GM19043 (cell line): ENCODE results near the gene SLC25A11.

ENCODE experiments used
- ATAC-seq: cut with Tn5 transposase; IDR thresholded peaks from one replicate; pipeline ENCODE4 v1.9.1; 2021; ENCODE audit warnings: low read depth; ENCODE audit not compliant: unreplicated experiment

Gene SLC25A11

GRCh38 chr17:4896332-4897197 is 43.3 kb downstream of the SLC25A11 start:
- no peak for ATAC-seq

GRCh38 chr17:4895657-4896331 is 44.1 kb downstream of the SLC25A11 start:
- no peak for ATAC-seq

- no peak for ATAC-seq
These were observed 44.7 kb downstream of the SLC25A11 start for GRCh38 chr17:4895121-4895520.

DNA sequence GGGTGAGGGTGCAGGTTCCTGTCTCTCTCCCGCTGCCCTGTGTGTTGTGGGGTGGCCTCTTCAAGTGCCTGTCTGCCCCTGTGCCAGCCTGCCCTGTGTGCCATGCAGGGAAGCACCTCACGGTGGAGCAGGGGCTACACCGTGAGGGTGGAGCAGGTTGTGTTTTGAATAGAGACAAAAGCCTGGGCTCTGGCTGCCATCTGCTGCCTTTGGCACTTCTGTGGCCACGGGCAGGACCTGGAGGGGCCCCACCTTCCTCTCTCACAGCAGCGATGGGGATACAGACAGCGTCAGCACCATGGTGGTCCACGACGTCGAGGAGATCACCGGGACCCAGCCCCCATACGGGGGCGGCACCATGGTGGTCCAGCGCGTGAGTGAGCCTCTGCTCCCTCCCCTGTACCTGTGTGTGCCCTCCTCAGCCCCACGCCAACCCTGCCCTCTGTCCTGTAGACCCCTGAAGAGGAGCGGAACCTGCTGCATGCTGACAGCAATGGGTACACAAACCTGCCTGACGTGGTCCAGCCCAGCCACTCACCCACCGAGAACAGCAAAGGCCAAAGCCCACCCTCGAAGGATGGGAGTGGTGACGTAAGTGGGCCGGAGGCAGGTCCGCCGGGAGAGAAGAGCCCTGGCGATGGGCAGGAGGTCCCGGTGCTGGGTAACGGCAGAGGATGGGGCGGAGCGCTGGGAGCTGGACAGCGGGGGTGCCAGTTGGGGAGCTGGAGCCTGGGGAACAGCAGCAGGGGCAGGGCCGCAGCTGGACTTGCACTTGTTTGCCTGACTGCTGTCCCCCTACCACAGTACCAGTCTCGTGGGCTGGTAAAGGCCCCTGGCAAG is 45.9 kb downstream of the SLC25A11 start:
- ATAC-seq = no peak

DNA sequence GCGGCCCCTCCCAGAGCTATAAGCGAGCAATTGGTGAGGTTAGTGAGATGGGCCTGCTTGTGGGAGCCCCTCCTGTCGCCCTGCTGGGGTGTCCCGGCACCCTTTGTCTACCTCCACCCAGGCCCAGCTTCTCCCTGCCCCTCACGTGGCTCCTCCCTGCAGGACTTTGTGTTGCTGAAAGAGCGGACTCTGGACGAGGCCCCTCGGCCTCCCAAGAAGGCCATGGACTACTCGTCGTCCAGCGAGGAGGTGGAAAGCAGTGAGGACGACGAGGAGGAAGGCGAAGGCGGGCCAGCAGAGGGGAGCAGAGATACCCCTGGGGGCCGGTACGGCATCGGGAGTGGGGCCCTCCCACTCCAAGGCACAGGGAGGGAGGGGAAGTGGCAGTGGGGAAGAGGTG is 46.6 kb downstream of the SLC25A11 start:
- ATAC-seq = no peak

GRCh38 chr17:4892499-4893221 is 47.2 kb downstream of the SLC25A11 start:
- no peak for ATAC-seq

- ATAC-seq = no peak
These were observed 48.1 kb downstream of the SLC25A11 start for GRCh38 chr17:4891411-4892410.

DNA sequence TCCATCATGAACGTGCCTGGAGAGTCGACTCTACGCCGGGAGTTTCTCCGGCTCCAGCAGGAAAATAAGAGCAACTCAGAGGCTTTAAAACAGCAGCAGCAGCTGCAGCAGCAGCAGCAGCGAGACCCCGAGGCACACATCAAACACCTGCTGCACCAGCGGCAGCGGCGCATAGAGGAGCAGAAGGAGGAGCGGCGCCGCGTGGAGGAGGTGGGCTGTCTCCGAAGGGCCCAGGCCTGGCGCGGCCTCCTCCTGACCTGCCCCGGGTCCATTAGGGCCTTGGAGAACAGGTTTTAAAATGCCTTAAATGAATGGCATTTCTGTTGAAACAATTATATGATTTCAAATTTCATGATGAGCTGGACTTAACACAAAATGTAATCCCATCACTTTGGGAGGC is 52.3 kb downstream of the SLC25A11 start:
- no peak for ATAC-seq
